ENCODE data around the gene PAQR6.

PAQR6 gene

DNA sequence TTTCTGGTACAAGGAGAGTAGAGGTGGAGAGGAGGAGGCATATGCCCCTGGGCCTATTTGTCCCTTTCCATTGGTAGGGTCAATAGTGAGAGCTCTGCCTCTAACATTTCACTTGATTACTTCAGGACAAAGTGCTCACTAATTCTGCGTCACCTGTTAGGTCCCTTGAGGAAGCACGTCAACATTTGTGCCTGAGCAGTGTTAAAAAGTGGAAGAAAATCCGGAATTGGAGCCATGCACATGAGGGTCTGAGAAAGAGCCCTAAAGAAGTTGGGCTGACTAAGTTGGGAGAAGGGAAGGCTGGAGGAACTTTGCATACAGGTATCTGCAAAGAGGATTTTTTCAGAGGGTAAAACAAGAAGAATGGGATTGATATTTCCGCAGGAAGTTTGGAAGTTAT lies 52.0 kb downstream of the PAQR6 start:
- no peak for DNase-seq (ENCODE audit: low spot score)

DNA sequence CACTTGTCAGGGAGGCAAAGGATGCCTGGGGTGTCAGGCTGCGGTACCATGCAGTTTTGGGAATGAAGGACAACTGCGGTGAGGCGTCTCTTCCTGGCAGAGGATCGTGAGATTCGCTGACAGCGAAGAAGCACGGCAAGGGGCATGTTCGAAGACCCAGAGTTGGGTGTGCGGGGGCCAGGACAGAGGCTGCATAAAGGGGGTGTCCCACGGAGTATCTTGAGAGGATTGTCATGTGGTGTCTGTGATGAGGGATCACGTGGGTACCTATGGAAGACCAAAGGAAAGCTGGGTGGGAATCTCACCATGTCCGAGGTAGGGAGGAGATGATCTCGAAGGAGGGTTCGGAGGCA lies 53.6 kb downstream of the PAQR6 start:
- DNase-seq (ENCODE audit: low spot score) = peak; percentile 37

DNA sequence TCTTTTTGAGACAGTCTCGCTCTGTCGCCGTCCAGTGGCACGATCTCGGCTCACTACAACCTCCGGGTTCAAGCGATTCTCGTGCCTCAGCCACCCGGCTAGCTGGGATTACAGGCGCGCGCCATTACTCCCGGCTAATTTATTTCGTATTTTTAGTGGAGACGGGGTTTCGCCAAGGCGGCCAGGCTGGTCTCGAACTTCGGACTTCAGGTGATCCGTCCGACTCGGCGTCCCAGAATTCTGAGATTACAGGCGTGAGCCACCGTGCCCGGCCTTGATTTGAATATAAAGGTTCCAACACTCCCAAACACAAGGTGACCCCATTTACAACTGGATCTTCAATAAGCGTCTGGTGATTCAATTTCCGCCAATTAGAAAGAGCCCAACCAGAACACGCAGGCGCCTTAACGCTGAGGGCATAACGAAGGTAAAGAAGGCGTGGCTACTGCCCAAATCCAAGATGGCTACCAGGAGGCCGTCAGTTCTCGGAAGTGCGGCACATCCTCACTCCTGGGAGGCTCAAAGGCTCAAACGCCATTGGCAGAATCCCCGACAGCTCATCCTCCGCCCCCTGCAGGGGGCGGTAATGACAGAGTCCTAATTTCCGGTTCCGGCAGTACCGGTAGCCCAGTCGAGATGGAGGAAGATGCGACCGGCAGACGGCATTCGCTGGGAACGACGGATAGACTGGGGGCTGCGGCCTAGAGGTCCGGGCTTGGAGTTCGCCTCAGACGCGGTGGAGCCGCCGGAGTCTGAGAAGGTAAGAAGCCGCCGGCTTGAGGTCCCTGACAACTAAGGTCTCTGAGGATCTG lies 54.2 kb downstream of the PAQR6 start, which contains the start of gene SLC25A44:
Gene SLC25A44, plus strand, starts transcription at position 617 of the 812 bp plus-strand sequence. CDS start 5,744 bp downstream, outside the sequence.
- DNase-seq (ENCODE audit: low spot score) = peak; percentile 97
